Measurements from ENCODE around the gene TIMELESS.

TIMELESS gene

GRCh38 chr12:56487448-56488040, 38.3 kb upstream of the TIMELESS start:
- ChIA-PET POLR2A (ENCODE audit: low non-redundant PET) (no interaction called here), CTCF (interaction anchor here (0.6 kb wide), 1 partner anchor 314 kb away, joined by 3 read pairs; no protein-coding TSS in a partner anchor)
- peak; percentile 8 for DNase-seq (ENCODE audit: low spot score)
- TF ChIP-seq CTCF (conservative IDR thresholded peaks at IDR 0.05; ENCODE audit: low read depth), result no peak
- peak overlapping the region; percentile 37; the same call in 1 of the 2 replicates for H3K27ac ChIP-seq

- CTCF ChIA-PET, result no interaction called here
- POLR2A ChIA-PET (ENCODE audit: low non-redundant PET), result no interaction called here
- DNase-seq (ENCODE audit: low spot score), result no peak
- H3K27ac ChIP-seq, result no peak overlapping the region
- TF ChIP-seq CTCF (conservative IDR thresholded peaks at IDR 0.05; ENCODE audit: low read depth), result no peak
These were observed 37.5 kb upstream of the TIMELESS start for GRCh38 chr12:56486694-56487093.

- TF ChIP-seq CTCF (conservative IDR thresholded peaks at IDR 0.05; ENCODE audit: low read depth), result no peak
- no peak for DNase-seq (ENCODE audit: low spot score)
- H3K27ac ChIP-seq, result no peak overlapping the region
- POLR2A ChIA-PET (ENCODE audit: low non-redundant PET), result no interaction called here
- CTCF ChIA-PET, result interaction anchor here (0.7 kb wide), 1 partner anchor 209 kb away, joined by 3 read pairs; no protein-coding TSS in a partner anchor
These were observed 35.3 kb upstream of the TIMELESS start for GRCh38 chr12:56484566-56484965.

GRCh38 chr12:56479625-56480024, 30.4 kb upstream of the TIMELESS start:
- ChIA-PET CTCF (no interaction called here), POLR2A (ENCODE audit: low non-redundant PET) (no interaction called here)
- no peak for DNase-seq (ENCODE audit: low spot score)
- no peak for TF ChIP-seq CTCF (conservative IDR thresholded peaks at IDR 0.05; ENCODE audit: low read depth)
- H3K27ac ChIP-seq, result no peak overlapping the region

GRCh38 chr12:56477521-56478225, 28.4 kb upstream of the TIMELESS start:
- CTCF ChIA-PET, result interaction anchor here (0.6 to 0.7 kb wide), 2 partner anchors 188 to 417 kb away, joined by 3 to 6 read pairs; no protein-coding TSS in a partner anchor
- no peak overlapping the region for H3K27ac ChIP-seq
- TF ChIP-seq CTCF (conservative IDR thresholded peaks at IDR 0.05; ENCODE audit: low read depth), result no peak
- DNase-seq (ENCODE audit: low spot score), result no peak
- POLR2A ChIA-PET (ENCODE audit: low non-redundant PET), result interaction anchor here (0.6 to 0.7 kb wide), 2 partner anchors 20 to 132 kb away, joined by 4 to 5 read pairs; no protein-coding TSS in a partner anchor

- ChIA-PET POLR2A (ENCODE audit: low non-redundant PET) (interaction anchor here (0.6 to 0.7 kb wide), 2 partner anchors 20 to 132 kb away, joined by 4 to 5 read pairs; no protein-coding TSS in a partner anchor), CTCF (no interaction called here)
- TF ChIP-seq CTCF (conservative IDR thresholded peaks at IDR 0.05; ENCODE audit: low read depth), result no peak
- DNase-seq (ENCODE audit: low spot score), result no peak
- H3K27ac ChIP-seq, result no peak overlapping the region
These were observed 27.8 kb upstream of the TIMELESS start for GRCh38 chr12:56476972-56477432.
